ENCODE data around the gene NUP58. TPM values are rescaled to one million over a fixed set of nuclear protein-coding genes. Genes with fewer than 3 reads are reported as not detected.

The NUP58 gene
- total RNA-seq, 2 experiments from 2014 or later: 140 to 171 TPM

- Mint-ChIP-seq H3K27me3 (peaks cover 24% of the 10 kb centered on the region), H3K4me1 (ENCODE audit: low read depth) (no peaks in the 10 kb centered on the region), H3K4me3 (no peak overlapping the region), H3K36me3 (ENCODE audit: low read depth) (no peaks in the 10 kb centered on the region), H3K27ac (no peak overlapping the region), H3K9me3 (no peaks in the 10 kb centered on the region)
- intact Hi-C loops (cut with micrococcal nuclease): no loop called here
- ATAC-seq (no peak), DNase-seq (no peak)
- POLR2A ChIA-PET: no interaction called here
- no peak for TF ChIP-seq CTCF (IDR thresholded peaks at IDR 0.05)
- CTCF ChIA-PET: interaction anchor here (0.9 kb wide), 1 partner anchor 94 kb away, joined by 3 read pairs; no protein-coding TSS in a partner anchor
Measured at GRCh38 chr13:25391932-25392331, 90.5 kb downstream of the NUP58 start.

Other genes with a start within 250 kb of the NUP58 start
- 1 to 10 TPM; 1.8 to 1.9 TPM for gene PABPC3, start 205.5 kb upstream of the NUP58 start, total RNA-seq
- not detected for gene AMER2, start 129.3 kb upstream of the NUP58 start, total RNA-seq
- 10 to 100 TPM; 10.7 to 11.3 TPM for gene MTMR6, start 14.1 kb upstream of the NUP58 start, total RNA-seq
- gene ATP8A2, start 70.3 kb downstream of the NUP58 start, total RNA-seq: under 1 TPM; 0.92 to 0.94 TPM